NCI-H748 (cell line): ENCODE data around the gene DEPDC7.

Experiments
- DNase-seq: peaks from one replicate; lab custom pipeline; 2025; ENCODE audit not compliant: unreplicated experiment; lab: John Stamatoyannopoulos, UW

The DEPDC7 gene

DNA sequence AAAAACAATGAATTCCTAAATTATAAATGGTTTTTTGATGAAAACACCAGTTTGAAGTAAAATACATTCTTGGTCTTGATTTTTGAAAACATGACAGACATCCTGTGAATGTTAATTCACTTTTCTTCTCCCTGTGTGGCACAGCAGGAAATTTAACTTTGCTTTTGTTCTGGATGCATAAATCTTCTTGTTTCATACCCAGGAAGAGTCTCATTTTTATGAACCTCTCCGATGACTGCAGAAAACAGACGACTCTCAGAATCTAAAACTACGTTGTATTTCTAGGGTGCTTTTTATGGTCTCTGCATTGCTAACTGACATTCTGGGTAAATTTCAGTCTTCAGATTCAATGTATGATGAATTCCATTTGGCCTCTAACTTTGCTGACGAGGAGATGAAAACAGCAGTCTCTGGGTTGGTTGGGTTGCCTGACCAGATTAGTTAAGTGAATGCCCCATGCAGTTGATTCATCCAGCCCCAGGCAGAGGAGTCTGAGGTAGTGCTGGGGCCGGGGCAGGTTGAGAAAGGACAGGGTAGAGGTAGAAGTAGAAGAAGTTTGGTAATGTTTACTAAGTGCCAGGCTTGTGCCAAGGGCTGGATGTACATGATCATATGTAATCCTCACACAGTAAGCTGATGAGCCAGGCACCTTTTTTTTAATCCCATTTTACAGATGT, 43.8 kb downstream of the DEPDC7 start:
- DNase-seq: no peak

DNA sequence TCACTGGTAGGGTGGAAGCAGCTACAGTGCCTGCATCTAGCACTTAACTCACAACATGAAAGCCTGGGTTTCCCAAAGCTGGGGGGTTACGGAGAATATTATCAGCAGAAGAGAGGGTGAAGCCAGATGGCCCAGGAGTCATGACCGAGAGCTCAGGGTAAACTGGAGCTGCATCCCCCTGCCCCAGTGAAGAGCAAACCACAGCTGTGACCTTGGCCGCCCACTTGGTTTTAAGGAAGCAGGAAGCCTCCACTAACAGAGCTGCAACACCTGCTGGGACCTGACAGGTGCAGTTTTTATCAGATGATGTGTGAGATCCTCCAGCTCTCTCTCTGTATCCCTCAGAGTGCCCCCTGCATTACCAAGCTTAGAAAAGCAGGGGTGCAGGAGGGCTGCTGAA, 44.6 kb downstream of the DEPDC7 start:
- no peak for DNase-seq

DNA sequence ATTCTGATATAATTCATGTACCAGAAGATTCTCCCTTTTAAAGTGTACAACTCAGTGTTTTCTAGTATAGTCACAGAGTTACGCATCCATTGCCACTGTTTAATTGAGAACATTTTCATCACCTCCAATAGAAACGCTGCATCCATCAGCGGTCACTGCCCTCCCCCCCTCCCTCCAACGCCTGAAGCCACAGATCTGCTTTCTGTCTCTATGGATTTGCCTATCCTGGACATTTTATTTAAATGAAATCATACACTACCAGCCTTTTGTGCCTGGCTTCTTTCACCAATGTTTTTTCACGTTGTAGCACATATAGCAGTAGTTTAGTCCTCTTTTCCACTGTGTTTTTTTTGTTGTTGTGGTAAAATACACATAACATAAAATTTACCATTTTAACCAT, 46.5 kb downstream of the DEPDC7 start:
- DNase-seq: no peak

DNA sequence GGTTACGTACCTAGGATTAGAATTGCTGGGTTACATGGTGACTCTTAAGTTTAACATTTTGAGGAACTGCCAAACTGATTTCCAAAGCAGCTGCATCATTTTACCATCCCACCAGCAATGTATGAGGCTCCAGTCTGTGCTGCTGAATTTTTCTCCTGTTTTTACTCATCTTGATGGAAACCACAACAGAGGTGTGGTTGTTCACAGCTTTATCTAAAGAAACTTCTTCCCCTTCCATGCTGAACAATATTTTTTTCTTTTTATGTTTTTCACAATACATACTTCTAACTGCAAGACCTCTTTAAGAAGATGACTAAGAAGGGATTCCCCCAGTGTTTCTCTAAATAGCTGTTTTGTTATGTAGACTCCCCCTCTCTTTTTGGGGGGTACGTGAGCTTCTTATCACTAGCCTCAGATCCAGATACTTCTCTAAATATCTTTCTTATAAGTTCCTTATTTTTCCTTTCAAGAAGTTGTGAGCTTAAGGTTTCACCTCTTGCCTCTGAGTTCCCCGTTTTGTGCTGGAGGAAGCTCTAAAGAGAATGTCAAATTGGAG, 47.7 kb downstream of the DEPDC7 start:
- DNase-seq: no peak

GRCh38 chr11:33064033-33064825, 48.6 kb downstream of the DEPDC7 start:
- DNase-seq: no peak

DNA sequence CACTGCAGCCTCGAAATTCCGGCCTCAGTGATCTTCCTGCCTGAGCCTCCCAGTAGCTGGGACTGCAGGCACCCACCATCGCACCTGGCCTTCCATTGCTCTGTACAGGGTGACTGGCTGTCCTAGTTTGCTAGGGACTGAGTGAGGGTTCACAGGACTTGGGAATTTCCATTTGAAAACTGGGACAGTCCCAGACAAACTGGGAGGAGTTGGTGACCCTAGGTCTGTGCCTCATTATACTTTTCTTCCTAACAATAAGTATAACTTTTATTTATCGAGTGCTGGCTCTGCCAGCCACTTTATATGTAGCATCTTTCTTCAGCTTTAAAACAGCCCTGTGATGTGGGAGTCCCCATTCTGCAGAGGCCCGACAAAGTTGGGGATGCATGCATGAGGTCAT, 49.2 kb downstream of the DEPDC7 start:
- no peak for DNase-seq

DNA sequence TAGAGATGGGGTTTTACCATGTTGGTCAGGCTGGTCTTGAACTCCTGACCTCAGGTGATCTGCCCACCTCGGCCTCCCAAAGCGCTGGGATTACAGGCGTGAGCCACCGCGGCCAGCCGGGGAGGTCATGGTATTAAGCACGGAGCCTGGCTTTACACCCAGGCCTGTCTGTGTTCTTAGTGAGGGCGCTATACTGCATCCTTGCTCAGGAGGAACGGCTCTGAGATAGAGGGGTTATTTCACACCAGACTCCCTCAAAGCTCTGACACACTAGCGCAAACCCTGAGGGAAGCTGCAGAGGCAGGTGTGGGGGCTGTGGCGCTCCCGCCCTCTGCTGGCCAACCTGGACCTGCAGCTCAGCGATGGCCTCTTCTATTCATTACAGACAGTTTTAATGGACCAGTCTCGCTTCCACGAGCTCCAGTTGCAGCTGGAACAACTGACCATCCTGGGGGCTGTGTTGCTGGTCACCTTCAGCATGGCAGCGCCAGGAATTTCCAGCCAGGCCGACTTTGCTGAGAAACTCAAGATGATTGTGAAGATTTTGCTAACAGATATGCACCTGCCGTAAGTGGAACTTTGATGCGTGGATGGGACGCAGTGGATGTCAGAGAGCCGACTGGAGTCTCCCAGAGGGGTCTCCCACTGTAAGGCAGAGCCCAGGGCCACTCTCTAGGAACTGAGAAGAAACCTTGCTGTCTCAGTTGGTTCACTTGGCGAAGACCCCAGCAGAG, 49.9 kb downstream of the DEPDC7 start:
- DNase-seq: peak; percentile 68

DNA sequence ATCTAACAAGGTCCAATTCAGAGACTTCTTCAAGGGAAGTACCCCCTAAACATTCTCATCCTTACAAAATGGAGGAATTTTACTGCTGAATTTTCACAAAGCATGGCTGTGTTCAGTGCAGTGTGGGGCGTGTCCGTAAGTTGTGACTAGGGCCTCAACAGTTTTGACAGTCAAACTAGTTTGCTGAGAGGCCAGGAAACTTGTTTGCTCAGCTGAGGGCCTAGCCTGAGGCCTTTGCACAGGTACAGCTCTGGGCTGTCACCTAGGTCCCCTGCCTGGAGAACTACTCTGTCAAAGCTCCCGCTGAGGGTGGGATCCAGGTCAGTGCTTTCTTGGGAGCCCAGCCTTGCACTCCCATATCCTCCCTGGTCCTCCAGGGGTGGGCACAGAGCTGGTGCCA, 51.6 kb downstream of the DEPDC7 start:
- DNase-seq: no peak

DNA sequence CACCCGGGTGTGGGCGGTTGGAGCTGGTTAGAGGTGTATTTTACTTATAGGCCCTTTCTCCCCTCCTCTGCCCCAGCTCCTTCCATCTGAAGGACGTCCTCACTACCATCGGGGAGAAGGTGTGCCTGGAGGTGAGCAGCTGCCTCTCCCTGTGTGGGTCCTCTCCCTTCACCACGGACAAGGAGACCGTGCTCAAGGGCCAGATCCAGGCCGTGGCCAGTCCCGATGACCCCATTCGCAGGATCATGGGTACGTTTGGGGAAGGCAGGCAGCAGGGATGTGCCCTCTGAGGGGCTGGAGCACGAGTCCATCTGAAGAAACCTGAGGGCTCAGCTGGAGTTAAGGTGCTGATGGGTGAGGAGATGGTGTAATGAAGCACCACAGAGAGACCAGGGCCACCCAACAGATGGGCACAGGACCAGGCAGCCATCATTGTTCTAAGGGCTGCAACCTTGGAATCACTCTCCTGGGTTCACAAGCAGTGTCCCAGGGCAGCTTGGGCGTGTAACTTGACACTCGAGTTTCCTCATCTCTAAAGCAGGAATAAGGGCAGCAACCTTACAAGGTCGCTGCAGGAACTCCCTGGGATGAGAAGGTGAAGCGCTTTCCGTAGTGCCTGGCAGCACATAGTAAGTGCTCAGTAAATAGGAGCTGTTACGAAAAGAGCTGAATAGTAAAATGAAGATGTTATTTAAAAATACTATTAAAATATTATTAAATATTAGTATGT, 53.1 kb downstream of the DEPDC7 start:
- DNase-seq: no peak

DNA sequence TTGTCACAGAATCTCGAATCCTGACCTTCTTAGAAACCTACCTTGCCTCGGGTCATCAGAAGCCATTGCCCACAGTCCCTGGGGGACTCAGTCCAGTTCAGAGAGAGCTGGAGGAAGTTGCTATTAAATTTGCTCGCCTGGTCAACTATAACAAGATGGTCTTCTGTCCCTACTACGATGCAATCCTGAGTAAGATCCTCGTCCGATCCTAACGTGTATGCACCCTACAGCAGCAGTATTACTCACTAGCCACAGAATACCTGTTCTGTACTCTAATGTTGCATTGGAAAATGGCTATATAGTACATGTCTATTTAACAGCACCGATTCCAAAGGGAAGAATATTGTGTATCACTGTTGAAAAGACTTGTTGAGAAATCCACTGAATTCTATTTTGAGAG, 56.8 kb downstream of the DEPDC7 start:
- DNase-seq: no peak
